ENCODE measurements around the gene CORO6. TPM values are rescaled to one million over a fixed set of nuclear protein-coding genes. Genes with fewer than 3 reads are reported as not detected.

Gene CORO6
- total and polyA plus RNA-seq, 2 of the 13 experiments (the other 11 are each of a cell fraction or from before 2014, with no cell fraction given), result 0.42 to 0.82 TPM

DNA sequence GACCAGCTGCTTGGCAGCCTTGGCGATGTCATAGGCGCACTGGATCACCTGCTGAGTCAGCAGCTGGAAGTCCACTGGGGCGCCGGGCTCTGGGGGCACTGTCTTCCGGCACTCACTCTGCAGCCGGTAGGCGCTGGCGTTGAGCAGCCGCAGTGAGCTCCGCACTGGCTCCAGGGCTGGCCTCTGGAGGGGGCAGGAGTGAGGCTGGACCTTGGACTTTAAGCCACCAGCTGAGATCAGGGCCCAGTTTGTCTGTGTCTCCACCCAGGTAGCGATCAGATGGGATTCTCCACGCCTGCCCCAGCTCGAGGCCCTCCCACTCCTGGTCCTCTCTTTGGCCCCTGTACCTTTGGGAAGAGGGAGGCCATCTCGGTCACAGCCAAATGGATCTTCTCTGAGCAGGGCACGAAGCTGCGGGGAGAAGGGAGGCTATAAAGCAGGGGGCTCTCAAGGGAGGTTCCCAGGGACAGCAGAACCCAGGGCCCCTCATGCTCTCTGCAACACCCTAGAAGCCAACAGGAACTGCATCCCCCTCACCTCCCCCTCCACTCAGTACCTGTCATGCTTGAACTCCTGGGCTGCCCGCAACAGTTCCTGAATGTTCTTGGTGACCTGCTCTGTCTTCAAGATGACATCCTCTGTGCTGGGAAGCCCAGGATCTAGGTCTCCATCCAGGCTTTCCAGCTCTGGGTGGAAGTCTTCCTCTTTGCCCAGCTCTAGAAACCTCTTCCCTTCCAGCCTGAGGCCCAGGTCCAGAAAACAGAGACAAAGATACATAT, 47.8 kb downstream of the CORO6 start (continued):
- TF ChIP-seq, protein P1, sequence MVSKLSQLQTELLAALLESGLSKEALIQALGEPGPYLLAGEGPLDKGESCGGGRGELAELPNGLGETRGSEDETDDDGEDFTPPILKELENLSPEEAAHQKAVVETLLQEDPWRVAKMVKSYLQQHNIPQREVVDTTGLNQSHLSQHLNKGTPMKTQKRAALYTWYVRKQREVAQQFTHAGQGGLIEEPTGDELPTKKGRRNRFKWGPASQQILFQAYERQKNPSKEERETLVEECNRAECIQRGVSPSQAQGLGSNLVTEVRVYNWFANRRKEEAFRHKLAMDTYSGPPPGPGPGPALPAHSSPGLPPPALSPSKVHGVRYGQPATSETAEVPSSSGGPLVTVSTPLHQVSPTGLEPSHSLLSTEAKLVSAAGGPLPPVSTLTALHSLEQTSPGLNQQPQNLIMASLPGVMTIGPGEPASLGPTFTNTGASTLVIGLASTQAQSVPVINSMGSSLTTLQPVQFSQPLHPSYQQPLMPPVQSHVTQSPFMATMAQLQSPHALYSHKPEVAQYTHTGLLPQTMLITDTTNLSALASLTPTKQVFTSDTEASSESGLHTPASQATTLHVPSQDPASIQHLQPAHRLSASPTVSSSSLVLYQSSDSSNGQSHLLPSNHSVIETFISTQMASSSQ (IDR thresholded peaks at IDR 0.05; ENCODE audit: low read depth), result no peak
- TF ChIP-seq, protein P1 (CRISPR knock-in tag; IDR thresholded peaks at IDR 0.05; ENCODE audit: borderline replicate concordance), result peak; percentile 76; the same call in 1 of the 2 replicates
- TF ChIP-seq ISX (CRISPR knock-in tag; conservative IDR thresholded peaks at IDR 0.05) (no peak), NR2C2 (CRISPR knock-in tag; IDR thresholded peaks at IDR 0.05; ENCODE audit: borderline replicate concordance) (peak; percentile 57), GATA4 (IDR thresholded peaks at IDR 0.05; ENCODE audit: borderline replicate concordance, low read depth) (no peak), RCOR2 (CRISPR knock-in tag; IDR thresholded peaks at IDR 0.05) (0 out of 2 replicates have a peak, but pooled peaks have one; percentile 40), ZKSCAN5 (CRISPR knock-in tag; IDR thresholded peaks at IDR 0.05) (no peak), ZNF251 (CRISPR knock-in tag; IDR thresholded peaks at IDR 0.05) (no peak)
- TF ChIP-seq, protein P2, sequence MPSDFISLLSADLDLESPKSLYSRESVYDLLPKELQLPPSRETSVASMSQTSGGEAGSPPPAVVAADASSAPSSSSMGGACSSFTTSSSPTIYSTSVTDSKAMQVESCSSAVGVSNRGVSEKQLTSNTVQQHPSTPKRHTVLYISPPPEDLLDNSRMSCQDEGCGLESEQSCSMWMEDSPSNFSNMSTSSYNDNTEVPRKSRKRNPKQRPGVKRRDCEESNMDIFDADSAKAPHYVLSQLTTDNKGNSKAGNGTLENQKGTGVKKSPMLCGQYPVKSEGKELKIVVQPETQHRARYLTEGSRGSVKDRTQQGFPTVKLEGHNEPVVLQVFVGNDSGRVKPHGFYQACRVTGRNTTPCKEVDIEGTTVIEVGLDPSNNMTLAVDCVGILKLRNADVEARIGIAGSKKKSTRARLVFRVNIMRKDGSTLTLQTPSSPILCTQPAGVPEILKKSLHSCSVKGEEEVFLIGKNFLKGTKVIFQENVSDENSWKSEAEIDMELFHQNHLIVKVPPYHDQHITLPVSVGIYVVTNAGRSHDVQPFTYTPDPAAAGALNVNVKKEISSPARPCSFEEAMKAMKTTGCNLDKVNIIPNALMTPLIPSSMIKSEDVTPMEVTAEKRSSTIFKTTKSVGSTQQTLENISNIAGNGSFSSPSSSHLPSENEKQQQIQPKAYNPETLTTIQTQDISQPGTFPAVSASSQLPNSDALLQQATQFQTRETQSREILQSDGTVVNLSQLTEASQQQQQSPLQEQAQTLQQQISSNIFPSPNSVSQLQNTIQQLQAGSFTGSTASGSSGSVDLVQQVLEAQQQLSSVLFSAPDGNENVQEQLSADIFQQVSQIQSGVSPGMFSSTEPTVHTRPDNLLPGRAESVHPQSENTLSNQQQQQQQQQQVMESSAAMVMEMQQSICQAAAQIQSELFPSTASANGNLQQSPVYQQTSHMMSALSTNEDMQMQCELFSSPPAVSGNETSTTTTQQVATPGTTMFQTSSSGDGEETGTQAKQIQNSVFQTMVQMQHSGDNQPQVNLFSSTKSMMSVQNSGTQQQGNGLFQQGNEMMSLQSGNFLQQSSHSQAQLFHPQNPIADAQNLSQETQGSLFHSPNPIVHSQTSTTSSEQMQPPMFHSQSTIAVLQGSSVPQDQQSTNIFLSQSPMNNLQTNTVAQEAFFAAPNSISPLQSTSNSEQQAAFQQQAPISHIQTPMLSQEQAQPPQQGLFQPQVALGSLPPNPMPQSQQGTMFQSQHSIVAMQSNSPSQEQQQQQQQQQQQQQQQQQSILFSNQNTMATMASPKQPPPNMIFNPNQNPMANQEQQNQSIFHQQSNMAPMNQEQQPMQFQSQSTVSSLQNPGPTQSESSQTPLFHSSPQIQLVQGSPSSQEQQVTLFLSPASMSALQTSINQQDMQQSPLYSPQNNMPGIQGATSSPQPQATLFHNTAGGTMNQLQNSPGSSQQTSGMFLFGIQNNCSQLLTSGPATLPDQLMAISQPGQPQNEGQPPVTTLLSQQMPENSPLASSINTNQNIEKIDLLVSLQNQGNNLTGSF (CRISPR knock-in tag; IDR thresholded peaks at IDR 0.05), result no peak
- TF ChIP-seq, protein P3, sequence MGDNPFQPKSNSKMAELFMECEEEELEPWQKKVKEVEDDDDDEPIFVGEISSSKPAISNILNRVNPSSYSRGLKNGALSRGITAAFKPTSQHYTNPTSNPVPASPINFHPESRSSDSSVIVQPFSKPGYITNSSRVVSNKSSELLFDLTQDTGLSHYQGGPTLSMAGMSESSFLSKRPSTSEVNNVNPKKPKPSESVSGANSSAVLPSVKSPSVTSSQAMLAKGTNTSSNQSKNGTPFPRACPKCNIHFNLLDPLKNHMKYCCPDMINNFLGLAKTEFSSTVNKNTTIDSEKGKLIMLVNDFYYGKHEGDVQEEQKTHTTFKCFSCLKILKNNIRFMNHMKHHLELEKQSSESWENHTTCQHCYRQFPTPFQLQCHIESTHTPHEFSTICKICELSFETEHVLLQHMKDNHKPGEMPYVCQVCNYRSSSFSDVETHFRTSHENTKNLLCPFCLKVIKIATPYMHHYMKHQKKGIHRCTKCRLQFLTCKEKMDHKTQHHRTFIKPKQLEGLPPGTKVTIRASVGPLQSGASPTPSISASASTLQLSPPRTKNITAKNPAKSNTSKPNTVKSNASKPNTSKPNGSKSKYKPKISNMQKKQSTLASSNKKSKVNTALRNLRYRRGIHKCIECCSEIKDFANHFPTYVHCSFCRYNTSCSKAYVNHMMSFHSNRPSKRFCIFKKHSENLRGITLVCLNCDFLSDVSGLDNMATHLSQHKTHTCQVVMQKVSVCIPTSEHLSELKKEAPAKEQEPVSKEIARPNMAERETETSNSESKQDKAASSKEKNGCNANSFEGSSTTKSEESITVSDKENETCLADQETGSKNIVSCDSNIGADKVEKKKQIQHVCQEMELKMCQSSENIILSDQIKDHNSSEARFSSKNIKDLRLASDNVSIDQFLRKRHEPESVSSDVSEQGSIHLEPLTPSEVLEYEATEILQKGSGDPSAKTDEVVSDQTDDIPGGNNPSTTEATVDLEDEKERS (CRISPR knock-in tag; IDR thresholded peaks at IDR 0.05), result no peak
- TF ChIP-seq, protein P4, sequence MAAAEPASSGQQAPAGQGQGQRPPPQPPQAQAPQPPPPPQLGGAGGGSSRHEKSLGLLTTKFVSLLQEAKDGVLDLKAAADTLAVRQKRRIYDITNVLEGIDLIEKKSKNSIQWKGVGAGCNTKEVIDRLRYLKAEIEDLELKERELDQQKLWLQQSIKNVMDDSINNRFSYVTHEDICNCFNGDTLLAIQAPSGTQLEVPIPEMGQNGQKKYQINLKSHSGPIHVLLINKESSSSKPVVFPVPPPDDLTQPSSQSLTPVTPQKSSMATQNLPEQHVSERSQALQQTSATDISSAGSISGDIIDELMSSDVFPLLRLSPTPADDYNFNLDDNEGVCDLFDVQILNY (CRISPR knock-in tag; conservative IDR thresholded peaks at IDR 0.05), result 0 out of 2 replicates have a peak, but pooled peaks have one; percentile 14
